GM13977 (cell line): ENCODE data around the gene CPNE1.

Experiments
- DNase-seq: peaks from one replicate; pipeline ENCODE4 v3.0.0; 2012; ENCODE audit warnings: low spot score
- in situ Hi-C: fragments of 300-500 bp; cut with MboI; formaldehyde crosslinking; loops from one replicate; pipeline ENCODE4 v1.12.0; 2022; ENCODE audit warnings: low sequenced_read_pairs, low pct_unique_long_range_greater_than_20kb, mixed read lengths, inconsistent platforms; ENCODE audit not compliant: unreplicated experiment
- TF ChIP-seq, protein P1 (sequence below): IDR thresholded peaks from 2 replicates; pipeline ENCODE4 v1.5.1; 2012; ENCODE audit warnings: mild to moderate bottlenecking, control low read depth; ENCODE audit not compliant: insufficient read depth; ENCODE audit errors: extremely low read depth, missing control alignments

CPNE1 gene

DNA sequence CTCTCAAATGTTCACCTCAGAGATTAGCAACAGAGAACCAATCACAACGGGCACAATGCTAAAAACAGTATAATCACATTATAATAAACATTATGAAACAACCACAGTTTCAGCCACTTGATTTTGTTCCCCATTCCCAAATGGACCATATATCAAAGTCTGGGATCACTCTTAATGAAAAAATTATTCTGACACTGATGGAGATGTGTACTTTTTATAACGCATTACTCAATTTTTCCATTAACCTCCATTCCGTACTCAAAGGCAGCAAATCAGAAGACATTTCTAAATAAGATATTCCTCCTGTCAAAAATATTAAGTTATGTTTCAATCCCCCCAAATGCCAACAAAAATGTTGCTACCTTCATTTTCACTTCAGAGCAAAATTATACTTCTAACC is 2.8 kb downstream of the CPNE1 start:
- DNase-seq = no peak
- in situ Hi-C loops = no loop called here
- TF ChIP-seq, protein P1, sequence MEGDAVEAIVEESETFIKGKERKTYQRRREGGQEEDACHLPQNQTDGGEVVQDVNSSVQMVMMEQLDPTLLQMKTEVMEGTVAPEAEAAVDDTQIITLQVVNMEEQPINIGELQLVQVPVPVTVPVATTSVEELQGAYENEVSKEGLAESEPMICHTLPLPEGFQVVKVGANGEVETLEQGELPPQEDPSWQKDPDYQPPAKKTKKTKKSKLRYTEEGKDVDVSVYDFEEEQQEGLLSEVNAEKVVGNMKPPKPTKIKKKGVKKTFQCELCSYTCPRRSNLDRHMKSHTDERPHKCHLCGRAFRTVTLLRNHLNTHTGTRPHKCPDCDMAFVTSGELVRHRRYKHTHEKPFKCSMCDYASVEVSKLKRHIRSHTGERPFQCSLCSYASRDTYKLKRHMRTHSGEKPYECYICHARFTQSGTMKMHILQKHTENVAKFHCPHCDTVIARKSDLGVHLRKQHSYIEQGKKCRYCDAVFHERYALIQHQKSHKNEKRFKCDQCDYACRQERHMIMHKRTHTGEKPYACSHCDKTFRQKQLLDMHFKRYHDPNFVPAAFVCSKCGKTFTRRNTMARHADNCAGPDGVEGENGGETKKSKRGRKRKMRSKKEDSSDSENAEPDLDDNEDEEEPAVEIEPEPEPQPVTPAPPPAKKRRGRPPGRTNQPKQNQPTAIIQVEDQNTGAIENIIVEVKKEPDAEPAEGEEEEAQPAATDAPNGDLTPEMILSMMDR = no peak

- no peak for DNase-seq
- in situ Hi-C loops = no loop called here
- TF ChIP-seq, protein P1 = no peak
Observed at GRCh38 chr20:35661053-35661452, 3.6 kb downstream of the CPNE1 start.

DNA sequence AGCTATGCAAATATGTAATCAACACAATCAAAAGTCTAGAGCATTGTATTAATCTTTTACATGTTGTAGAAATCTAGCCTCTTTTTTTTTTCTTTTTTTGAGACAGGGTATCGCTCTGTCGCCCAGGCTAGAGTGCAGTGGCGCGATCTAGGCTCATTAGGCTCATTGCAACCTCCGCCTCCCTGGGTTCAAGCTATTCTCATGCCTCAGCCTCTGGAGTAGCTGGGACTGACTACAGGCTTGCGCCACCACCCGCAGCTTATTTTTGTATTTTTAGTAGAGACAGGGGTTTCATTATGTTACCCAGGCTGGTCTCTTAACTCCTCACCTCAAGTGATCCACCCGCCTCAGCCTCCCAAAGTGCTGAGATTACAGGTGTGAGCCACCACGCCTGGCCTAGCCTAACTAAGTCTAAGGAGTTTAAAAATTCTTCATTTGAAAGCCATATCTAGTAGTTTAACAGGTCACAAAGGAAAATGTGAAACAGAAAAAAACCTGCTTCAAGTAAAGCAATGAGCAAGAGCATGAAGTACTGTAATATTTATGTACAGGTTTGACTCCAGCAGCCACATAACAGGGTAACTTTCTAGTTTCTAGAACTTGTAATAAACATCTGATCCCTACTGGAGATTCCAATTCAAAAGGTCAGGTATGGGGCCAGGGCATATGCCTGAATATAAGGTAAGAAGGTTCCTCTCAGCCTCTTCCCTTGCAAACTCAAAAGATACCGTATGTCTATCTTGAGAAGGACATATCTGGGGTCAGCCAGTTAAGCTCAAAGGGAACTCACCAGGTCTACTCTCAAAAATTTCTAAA is 4.4 kb downstream of the CPNE1 start:
- in situ Hi-C loops = no loop called here
- TF ChIP-seq, protein P1 = no peak
- no peak for DNase-seq

DNA sequence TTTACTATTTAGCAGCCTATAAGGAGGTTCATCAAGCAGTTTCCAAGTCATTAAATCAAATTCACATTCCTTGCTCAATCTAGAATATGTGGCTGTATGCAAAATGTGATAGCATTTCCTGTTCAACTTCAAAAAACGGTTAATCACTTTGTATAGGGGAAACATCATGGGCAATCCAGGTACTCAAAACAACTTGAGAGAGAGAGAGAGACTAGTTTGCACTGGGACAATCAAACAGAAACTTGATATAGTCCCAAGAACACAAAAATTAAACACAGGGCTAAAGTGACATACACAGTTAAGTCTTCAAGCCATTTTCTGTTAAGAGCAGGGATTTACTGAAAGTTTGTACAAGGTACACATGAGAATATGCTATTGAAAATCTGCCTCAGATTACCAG is 7.4 kb downstream of the CPNE1 start:
- DNase-seq = no peak
- TF ChIP-seq, protein P1 = no peak
- in situ Hi-C loops = no loop called here

GRCh38 chr20:35654415-35654814 is 10.3 kb downstream of the CPNE1 start:
- DNase-seq = no peak
- in situ Hi-C loops = no loop called here
- TF ChIP-seq, protein P1 = no peak

DNA sequence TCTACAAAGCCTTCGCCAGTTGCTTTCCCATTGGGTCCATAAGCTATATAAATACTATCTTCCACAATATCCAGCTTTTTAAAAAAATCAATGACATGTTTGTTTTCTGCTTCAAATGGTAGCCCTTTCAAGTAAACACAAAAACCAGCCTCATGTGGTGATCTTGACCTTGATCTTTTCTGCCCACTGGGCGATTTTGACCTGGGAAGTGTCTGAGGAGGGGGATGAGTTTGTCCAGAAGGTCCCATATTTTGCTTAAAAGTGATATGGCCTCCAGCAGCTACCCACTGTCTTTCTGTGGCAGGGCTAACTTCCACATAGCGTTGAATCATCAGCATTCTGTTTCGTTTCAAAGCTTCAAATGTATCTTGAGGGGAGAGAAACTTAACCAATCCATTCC is 10.8 kb downstream of the CPNE1 start:
- TF ChIP-seq, protein P1 = no peak
- no peak for DNase-seq
- in situ Hi-C loops = no loop called here
